HepG2 (cell line): ENCODE results near the gene VPS4B. TPM values are rescaled to one million over a fixed set of nuclear protein-coding genes. Genes with fewer than 3 reads are reported as not detected.

Experiments used
- ATAC-seq: fragments of 200-7000 bp; cut with Tn5 transposase; 3 replicates; pipeline ENCODE4 v1.9.1; 2020; ENCODE audit warnings: mild to moderate bottlenecking, moderate library complexity
- BruUV-seq: library from RNA; stranded (reverse); fragments of 400-500 nt; replicated peaks from 2 replicates; lab custom pipeline; 2021; lab: Mats Ljungman, UMichigan
- CTCF ChIA-PET: fragments of 300-600 bp; formaldehyde crosslinking; extraction: SDS; loops from one replicate; lab custom pipeline; 2021; ENCODE audit warnings: low total read pairs, inconsistent platforms, low intra/inter-chr PET ratio; lab: Yijun Ruan, JAX
- POLR2A ChIA-PET: fragments of 350-600 bp; sonication (Branson Sonifier 250); formaldehyde crosslinking; loops from one replicate; lab custom pipeline; 2020; ENCODE audit warnings: antibody characterized with exemption, inconsistent platforms; lab: Yijun Ruan, JAX
- DNase-seq: peaks from one replicate; pipeline ENCODE4 v3.0.0-alpha.2; 2015; ENCODE audit warnings: low spot score
- FAIRE-seq: peaks from 3 replicates; lab custom pipeline; 2011; peaks lifted over from hg19 to GRCh38; lab: Jason Lieb, UNC
- H2AFZ ChIP-seq: one replicate; pipeline ENCODE4 v1.6.1; 2011; ENCODE audit warnings: low read length, inconsistent platforms
- H3K27ac ChIP-seq: fragments of 300-600 bp; 3 replicates; pipeline ENCODE4 v1.8.0; 2011; ENCODE audit warnings: mixed run types, mild to moderate bottlenecking, mixed read lengths, low read length, inconsistent platforms; ENCODE audit not compliant: insufficient read depth; ENCODE audit errors: extremely low read length
- H3K27me3 ChIP-seq, 2 experiments: fragments of 200-600 bp in 1 of 2; 2 replicates in 1 of 2; 3 replicates in 1 of 2; pipeline versions ENCODE4 v1.6.0 to v1.8.0; 2011; ENCODE audit warnings: low read length in 2 of 2, mild to moderate bottlenecking in 2 of 2, moderate library complexity in 2 of 2, inconsistent platforms in 1 of 2; ENCODE audit not compliant: insufficient read depth in 2 of 2, control insufficient read depth in 1 of 2
- H3K36me3 ChIP-seq, 2 experiments: fragments of 200-600 bp in 1 of 2; replicated peaks in 1 of 2; 2 replicates in 1 of 2; 3 replicates in 1 of 2; pipeline versions ENCODE4 v1.5.1 to v1.8.0; 2011; ENCODE audit warnings: low read length in 2 of 2, inconsistent platforms in 1 of 2; ENCODE audit not compliant: insufficient read depth in 2 of 2, control insufficient read depth in 1 of 2
- H3K4me1 ChIP-seq: 2 replicates; pipeline ENCODE4 v1.5.1; 2012; ENCODE audit warnings: low read length, inconsistent platforms; ENCODE audit not compliant: insufficient read depth
- H3K4me2 ChIP-seq: 2 replicates; pipeline ENCODE4 v1.6.0; 2011; ENCODE audit warnings: low read depth, low read length, inconsistent platforms
- H3K4me3 ChIP-seq, 3 experiments: fragments of 200-600 bp in 1 of 3; sonication (generic), shearing (Covaris generic) in 1 of 3; replicated peaks in 1 of 3; 2 replicates each; pipeline ENCODE4 v1.5.1; 2011 to 2016; ENCODE audit warnings: low read length in 3 of 3, inconsistent platforms in 2 of 3, low read depth in 2 of 3, mild to moderate bottlenecking in 2 of 3, control low read depth in 1 of 3, mixed read lengths in 1 of 3; ENCODE audit not compliant: insufficient read depth in 1 of 3
- H3K79me2 ChIP-seq: one replicate; pipeline ENCODE4 v1.6.1; 2011; ENCODE audit warnings: low read length, inconsistent platforms; ENCODE audit not compliant: insufficient read depth
- H3K9ac ChIP-seq: 2 replicates; pipeline ENCODE4 v1.6.0; 2011; ENCODE audit warnings: mild to moderate bottlenecking, low read depth, low read length, inconsistent platforms; ENCODE audit not compliant: insufficient read depth
- H3K9me3 ChIP-seq: 2 replicates; pipeline ENCODE4 v1.5.1; 2012; ENCODE audit warnings: mild to moderate bottlenecking, low read length
- H4K20me1 ChIP-seq: 2 replicates; pipeline ENCODE4 v1.6.0; 2011; ENCODE audit warnings: inconsistent platforms, mild to moderate bottlenecking, low read length, moderate library complexity; ENCODE audit not compliant: insufficient read depth
- CHCHD3 ChIP-seq: sonication (generic); formaldehyde crosslinking; IDR thresholded peaks from 2 replicates; pipeline ENCODE4 v1.8.0; 2022; ENCODE audit warnings: mild to moderate bottlenecking, missing genetic modification reagents, moderate library complexity
- KLF13 ChIP-seq: sonication (generic); formaldehyde crosslinking; IDR thresholded peaks from 2 replicates; pipeline ENCODE4 v1.4.0; 2020; ENCODE audit warnings: mild to moderate bottlenecking, missing genetic modification reagents
- MTERF4 ChIP-seq: sonication (generic); formaldehyde crosslinking; IDR thresholded peaks from 2 replicates; pipeline ENCODE4 v1.8.0; 2023; ENCODE audit warnings: mild to moderate bottlenecking, missing genetic modification reagents
- PBX3 ChIP-seq: sonication (generic); formaldehyde crosslinking; IDR thresholded peaks from 2 replicates; pipeline ENCODE4 v1.8.1; 2023; ENCODE audit warnings: missing genetic modification reagents, inconsistent platforms, borderline replicate concordance
- RXRA ChIP-seq: sonication (generic); formaldehyde crosslinking; IDR thresholded peaks from 2 replicates; pipeline ENCODE4 v1.5.1; 2020; ENCODE audit warnings: missing genetic modification reagents
- YY1 ChIP-seq: IDR thresholded peaks from 2 replicates; pipeline ENCODE4 v1.6.1; 2011; ENCODE audit warnings: low read length, low read depth, moderate library complexity, mild to moderate bottlenecking; ENCODE audit not compliant: insufficient read depth, insufficient replicate concordance
- ZBTB21 ChIP-seq: sonication (generic); formaldehyde crosslinking; IDR thresholded peaks from 2 replicates; pipeline ENCODE4 v1.4.0; 2020; ENCODE audit warnings: missing genetic modification reagents
- ZBTB33 ChIP-seq: sonication (generic); formaldehyde crosslinking; IDR thresholded peaks from 2 replicates; pipeline ENCODE4 v1.4.0; 2020; ENCODE audit warnings: missing genetic modification reagents
- ZNF644 ChIP-seq: IDR thresholded peaks from 2 replicates; pipeline ENCODE4 v1.6.1; 2016; ENCODE audit warnings: low read depth
- ZSCAN20 ChIP-seq: sonication (generic); formaldehyde crosslinking; IDR thresholded peaks from 2 replicates; pipeline ENCODE4 v1.4.0; 2020; ENCODE audit warnings: missing genetic modification reagents, mild to moderate bottlenecking, borderline replicate concordance
- WGBS: methylation state at CpG from one replicate; pipeline ENCODE4 v1.1.6; 2017; ENCODE audit warnings: low lambda C conversion rate; 5-methylcytosine and 5-hydroxymethylcytosine counted together
- in situ Hi-C: cut with HindIII; loops from 2 replicates; pipeline ENCODE4 v1.10.0; 2017; ENCODE audit warnings: low pct_unique_long_range_greater_than_20kb; ENCODE audit not compliant: extremely low pct_ligation_motif_present
- intact Hi-C: fragments of 100-400 bp; cut with micrococcal nuclease; formaldehyde crosslinking; loops from one replicate; pipeline ENCODE4 v1.10.0; 2022; ENCODE audit not compliant: unreplicated experiment
- polyA plus RNA-seq, 8 experiments: library from polyadenylated mRNA; depleted of rRNA in 3 of 8; stranded (reverse) in 7 of 8; unstranded in 1 of 8; fragments of >200 nt; fragmentation: Illumina TruSeq in 4 of 8; extraction: Trizol in 4 of 8; gene quantifications; 2 replicates each; pipeline versions ENCODE4 v1.2.1 to v1.2.3, GENCODE V29; 2011 to 2016; ENCODE audit warnings: low read depth in 4 of 8, missing spikeins in 1 of 8, mixed read lengths in 1 of 8; ENCODE audit not compliant: insufficient read depth in 1 of 8
- total RNA-seq, 5 experiments: library from RNA; depleted of rRNA; stranded (reverse); fragments of >200 nt; fragmentation: Illumina TruSeq; extraction: Trizol; gene quantifications; 2 replicates each; pipeline ENCODE4 v1.2.3, GENCODE V29; 2016; ENCODE audit warnings: low read depth in 1 of 5

Gene VPS4B
- total and polyA plus RNA-seq, 2 of the 13 experiments (the other 11 are each of a cell fraction or from before 2014, with no cell fraction given): 12.8 to 25.9 TPM

GRCh38 chr18:63440881-63441280 lies 18.6 kb upstream of the VPS4B start (continued):
- no peak for TF ChIP-seq ZBTB33 (CRISPR knock-in tag)
- no peak for TF ChIP-seq KLF13 (CRISPR knock-in tag)
- TF ChIP-seq RXRA (CRISPR knock-in tag): no peak

GRCh38 chr18:63440219-63440618 lies 17.9 kb upstream of the VPS4B start:
- no peaks in the 10 kb centered on the region for H3K9me3 ChIP-seq
- FAIRE-seq (no peak), ATAC-seq (no peak), DNase-seq (no peak)
- ChIA-PET CTCF (interaction anchor here (2.0 kb wide), 1 partner anchor 309 kb away, joined by 13 read pairs; no protein-coding TSS in a partner anchor), POLR2A (no interaction called here)
- in situ Hi-C loops: loop anchor here (10.0 kb wide), 1 partner anchor 305 kb away; no protein-coding TSS in a partner anchor
- H3K27ac ChIP-seq: no peak overlapping the region
- intact Hi-C loops: no loop called here
- no peak overlapping the region for H2AFZ ChIP-seq
- H3K79me2 ChIP-seq: no peaks in the 10 kb centered on the region
- 0% methylated on average over 1 of the region's 1 CpG for WGBS
- no peaks in the 10 kb centered on the region for H3K4me1 ChIP-seq
- no TSS peak for BruUV-seq
- no peak overlapping the region for H3K9ac ChIP-seq
- no peak overlapping the region for H3K4me2 ChIP-seq
- peaks cover 0 to 3% of the 10 kb centered on the region in 2 experiments; a peak in 1 of 5 replicates for H3K27me3 ChIP-seq
- H3K36me3 ChIP-seq: no peaks in the 10 kb centered on the region
- no peaks in the 10 kb centered on the region for H4K20me1 ChIP-seq
- no peak for TF ChIP-seq ZNF644 (CRISPR knock-in tag)
- TF ChIP-seq PBX3 (CRISPR knock-in tag): no peak
- TF ChIP-seq YY1: no peak
- no peak for TF ChIP-seq MTERF4
- no peak for TF ChIP-seq CHCHD3 (CRISPR knock-in tag)
- no peak for TF ChIP-seq ZBTB21 (CRISPR knock-in tag)
- TF ChIP-seq ZSCAN20 (CRISPR knock-in tag): no peak
- no peak overlapping the region for H3K4me3 ChIP-seq
